ENCODE measurements around the gene GNA15.
A peak's percentile ranks its signal among the peaks of the same experiment; 100 is the strongest.

GNA15 gene

DNA sequence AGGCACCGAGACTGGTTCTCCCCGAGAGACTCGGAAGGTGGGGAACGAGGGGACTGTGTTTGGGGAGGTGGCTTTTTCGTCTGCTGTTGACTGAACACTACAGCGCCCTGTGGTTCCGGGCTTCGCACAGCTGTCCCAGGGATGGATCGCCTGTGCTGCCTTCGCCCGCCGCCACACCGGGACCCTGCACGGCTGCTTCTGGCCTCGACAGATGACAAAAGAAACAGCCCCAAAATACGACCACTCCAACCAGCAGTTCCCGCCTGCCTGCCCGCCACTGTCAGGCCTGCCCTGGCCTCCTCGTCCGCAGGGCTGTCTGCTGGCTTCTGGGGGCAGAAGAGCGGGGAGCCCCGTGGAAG, 13.3 kb upstream of the GNA15 start:
- DNase-seq: no peak

GRCh38 chr19:3123088-3123721, 12.6 kb upstream of the GNA15 start:
- DNase-seq: no peak

DNA sequence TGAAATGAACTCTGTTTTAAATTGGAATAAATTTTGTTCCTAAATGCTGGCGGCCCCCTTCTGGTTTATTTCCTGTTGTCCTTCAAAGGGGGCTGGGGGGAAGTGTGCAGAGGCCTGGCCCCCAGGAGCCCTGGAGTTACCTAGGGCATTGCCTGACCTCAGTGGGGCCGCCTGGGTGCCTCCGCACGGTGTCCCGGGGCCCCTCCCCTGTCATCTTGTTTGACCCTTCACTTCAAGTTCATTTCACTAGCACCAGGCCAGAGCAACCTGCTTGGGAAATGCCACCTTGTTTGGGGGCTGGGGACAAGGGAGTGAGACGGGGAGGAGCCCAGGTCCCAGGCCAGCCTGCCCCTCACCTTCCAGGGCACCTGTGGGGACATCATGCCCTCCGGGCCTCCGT, 11.9 kb upstream of the GNA15 start:
- DNase-seq: no peak

GRCh38 chr19:3124630-3125029, 11.2 kb upstream of the GNA15 start:
- no peak for DNase-seq

DNA sequence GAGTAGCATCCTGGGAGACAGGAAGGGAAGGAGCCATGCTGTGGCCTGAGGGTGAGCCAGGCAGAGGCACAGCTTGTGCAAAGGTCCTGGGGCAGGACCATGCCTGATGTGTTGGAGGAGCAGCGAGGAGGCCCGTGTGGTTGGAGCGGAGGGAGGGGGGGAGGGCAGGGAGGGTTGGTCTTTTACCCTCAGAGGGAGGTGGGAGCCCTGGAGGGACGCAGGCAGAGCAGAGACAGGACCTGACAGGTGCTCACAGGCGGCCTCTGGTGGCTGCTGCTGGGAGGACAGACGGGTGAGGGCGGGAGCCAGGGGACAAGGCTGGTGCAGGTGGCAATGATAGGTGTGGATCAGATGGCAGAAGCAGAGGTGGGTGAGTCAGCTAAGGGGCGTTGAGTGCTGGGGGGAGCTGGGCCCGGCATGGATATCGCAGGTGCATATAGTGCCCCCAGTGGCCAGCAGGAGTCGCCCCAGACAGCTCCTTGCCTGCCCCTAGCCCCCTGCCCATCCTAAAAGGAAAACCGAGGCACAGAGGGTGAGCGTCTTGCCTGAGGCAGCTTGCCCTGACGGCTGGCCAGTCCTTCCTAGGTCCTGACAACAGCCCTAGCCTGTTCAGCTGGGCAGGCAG, 9.8 kb upstream of the GNA15 start:
- peak; percentile 29 for DNase-seq

- DNase-seq: peak; percentile 57
Observed at GRCh38 chr19:3129112-3129511, 6.7 kb upstream of the GNA15 start.

DNA sequence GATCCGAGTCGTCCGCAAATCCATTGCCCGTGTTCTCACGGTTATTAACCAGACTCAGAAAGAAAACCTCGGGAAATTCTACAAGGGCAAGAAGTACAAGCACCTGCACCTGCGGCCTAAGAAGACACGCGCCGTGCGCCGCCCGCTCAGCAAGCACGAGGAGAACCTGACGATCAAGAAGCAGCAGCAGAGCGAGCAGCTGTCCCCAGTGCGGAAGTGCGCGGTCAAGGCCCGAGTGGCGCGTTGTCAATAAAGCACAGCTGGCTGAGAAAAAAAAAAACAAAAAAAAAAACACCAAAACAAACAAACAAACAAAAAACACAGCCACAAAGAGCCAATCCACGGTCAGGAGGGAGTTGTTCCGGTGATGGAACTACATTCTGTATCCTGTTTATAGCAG, 4.7 kb upstream of the GNA15 start:
- DNase-seq: no peak

GRCh38 chr19:3132971-3133792, 2.7 kb upstream of the GNA15 start:
- peak; percentile 58 for DNase-seq

DNA sequence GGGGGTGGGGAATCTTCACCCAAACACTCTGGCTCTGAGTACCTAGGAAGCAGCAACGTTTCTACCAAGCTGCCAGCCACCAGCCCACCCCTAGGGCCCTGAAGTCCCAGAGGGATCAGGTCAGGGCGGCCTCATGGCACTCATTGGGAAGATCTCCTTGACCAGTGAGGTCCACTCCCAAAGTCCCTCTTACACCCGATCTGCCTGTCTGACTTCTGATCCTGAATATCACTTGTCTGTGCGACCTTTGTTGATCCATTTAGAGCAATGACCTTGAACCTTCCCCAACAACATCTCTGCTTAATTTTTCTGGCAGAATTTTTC, 2.1 kb upstream of the GNA15 start:
- DNase-seq: no peak

DNA sequence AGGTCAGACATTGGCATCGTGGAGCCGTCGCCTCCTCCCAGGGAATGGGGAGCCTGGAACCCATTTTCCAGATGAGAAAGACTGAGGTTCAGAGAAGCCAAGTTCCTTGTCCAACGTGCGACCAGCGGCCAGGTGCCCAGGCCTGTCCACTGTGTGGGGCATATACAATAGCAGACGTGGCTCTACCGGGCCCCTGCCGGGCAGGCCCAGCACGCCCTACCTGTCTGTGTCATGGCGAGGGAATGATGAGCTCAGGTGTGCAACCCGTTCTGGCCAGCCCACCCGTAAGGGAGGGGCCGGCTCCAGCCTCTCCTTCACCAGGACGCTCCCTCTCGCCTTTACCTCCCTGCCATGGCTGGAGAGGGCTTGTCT, 837 bp downstream of the GNA15 start:
- DNase-seq: no peak

DNA sequence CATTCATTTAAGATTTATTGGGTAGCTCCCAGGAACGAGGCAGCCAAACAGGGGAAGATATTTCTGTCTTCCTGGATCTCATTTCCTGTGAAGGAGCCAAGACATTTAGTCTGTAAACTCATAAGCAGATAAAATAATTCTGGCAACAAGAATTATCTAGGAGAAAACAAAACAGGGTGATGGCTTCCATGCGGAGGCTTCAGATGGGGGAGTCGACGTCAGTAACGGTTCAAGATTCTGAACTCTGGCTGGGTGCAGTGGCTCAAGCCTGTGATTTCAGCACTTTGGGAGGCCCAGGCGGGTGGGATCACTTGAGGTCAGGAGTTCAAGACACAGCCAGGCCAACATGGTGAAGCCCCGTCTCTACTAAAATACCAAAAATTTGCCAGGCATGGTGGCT, 1.3 kb downstream of the GNA15 start:
- no peak for DNase-seq

- no peak for DNase-seq
Observed at GRCh38 chr19:3138268-3138667, 2.4 kb downstream of the GNA15 start.

- no peak for DNase-seq
Observed at GRCh38 chr19:3140667-3141038, 4.8 kb downstream of the GNA15 start.

- DNase-seq: peak; percentile 79
Observed at GRCh38 chr19:3142292-3142670, 6.4 kb downstream of the GNA15 start.

- no peak for DNase-seq
Observed at GRCh38 chr19:3142781-3143337, 7.0 kb downstream of the GNA15 start.

DNA sequence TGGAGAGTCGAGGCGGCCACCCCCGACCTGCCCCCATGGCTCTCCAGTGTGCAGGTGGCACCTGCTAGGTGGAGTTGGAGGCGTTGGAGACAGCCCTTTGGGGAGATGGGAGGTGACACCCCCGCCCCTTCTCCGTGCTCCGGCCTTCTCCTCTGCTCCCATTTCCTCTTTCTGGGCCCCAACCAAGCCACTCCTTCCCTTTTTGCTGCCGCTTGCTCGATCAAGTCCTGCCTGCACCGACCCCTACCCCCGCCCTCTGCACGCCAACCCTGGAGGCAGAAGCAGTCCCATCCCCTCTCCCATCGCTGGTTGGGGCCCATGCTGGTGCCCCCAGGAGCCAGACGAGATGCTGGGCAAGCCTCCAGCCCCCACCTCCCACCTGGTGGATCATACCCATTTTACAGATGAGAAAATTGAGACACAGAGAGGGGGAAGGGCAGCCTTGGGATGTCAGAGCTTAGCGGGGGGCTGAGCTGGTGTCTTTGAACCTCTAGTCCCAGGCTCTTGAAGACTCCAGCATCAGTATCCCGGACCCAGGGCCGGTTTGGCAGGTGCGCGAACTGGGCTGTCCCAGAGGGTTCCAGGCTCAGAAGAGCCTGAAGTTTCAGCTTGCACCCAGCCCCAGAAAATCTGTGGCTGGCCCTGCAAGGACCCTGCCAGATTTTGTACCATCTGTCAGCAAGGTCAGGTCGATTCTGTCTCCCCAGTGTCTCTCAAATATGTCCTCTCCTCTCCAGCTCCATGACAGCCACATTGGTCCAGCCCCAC, 10.3 kb downstream of the GNA15 start:
- DNase-seq: no peak

GRCh38 chr19:3146677-3147100, 10.9 kb downstream of the GNA15 start:
- DNase-seq: no peak

GRCh38 chr19:3148503-3148902, 12.7 kb downstream of the GNA15 start:
- no peak for DNase-seq

- DNase-seq: no peak
Observed at GRCh38 chr19:3149089-3149488, 13.3 kb downstream of the GNA15 start.

DNA sequence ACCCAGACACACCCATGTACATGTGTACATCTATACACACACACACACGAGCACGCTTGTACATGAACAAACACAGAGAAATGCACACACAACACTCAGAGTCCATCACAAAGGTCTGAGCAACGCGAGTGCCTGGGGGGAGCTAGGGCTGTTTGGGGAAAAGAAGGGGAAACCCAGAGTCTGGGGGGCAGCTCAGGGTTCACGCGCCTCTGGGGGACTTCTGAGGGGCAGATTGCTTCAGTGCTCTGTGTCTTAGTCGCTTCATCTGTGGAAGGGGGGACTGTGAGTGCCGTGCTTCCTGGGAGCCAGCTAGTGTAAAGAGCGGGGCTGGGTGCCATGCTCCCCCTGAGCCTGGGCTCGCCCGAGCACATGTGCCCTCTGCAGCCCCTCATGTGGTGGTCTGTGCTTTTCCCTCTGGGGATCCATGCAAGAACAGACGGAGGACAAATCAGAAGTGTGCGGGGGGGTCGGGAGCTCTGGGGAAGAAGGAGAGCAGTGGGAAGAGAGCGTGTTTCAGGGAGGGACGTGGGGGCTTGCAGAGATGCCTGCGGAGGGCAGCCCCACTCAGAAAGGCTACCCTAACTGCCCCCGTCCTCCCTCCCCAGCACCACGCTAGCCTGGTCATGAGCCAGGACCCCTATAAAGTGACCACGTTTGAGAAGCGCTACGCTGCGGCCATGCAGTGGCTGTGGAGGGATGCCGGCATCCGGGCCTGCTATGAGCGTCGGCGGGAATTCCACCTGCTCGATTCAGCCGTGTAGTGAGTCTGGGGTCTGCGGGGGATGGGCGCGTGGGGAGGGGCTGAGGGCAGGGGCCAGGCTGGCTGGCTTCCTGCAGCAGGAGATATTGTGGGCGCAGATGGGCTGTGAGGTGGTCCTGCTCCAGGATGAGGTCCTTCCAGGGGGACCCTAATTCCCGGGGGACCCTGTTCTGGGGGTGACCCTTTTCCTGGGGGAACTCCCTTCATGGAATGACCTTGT, 14.0 kb downstream of the GNA15 start:
- DNase-seq: no peak

- DNase-seq: no peak
Observed at GRCh38 chr19:3150739-3151329, 15.0 kb downstream of the GNA15 start.

All from fibroblast of skin of scalp (primary cell).